OCI-M1 (cell line): ENCODE data around the gene ASPSCR1.

Experiments
- DNase-seq: peaks from one replicate; lab custom pipeline; 2025; lab: John Stamatoyannopoulos, UW

ASPSCR1 gene, protein sequence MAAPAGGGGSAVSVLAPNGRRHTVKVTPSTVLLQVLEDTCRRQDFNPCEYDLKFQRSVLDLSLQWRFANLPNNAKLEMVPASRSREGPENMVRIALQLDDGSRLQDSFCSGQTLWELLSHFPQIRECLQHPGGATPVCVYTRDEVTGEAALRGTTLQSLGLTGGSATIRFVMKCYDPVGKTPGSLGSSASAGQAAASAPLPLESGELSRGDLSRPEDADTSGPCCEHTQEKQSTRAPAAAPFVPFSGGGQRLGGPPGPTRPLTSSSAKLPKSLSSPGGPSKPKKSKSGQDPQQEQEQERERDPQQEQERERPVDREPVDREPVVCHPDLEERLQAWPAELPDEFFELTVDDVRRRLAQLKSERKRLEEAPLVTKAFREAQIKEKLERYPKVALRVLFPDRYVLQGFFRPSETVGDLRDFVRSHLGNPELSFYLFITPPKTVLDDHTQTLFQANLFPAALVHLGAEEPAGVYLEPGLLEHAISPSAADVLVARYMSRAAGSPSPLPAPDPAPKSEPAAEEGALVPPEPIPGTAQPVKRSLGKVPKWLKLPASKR

GRCh38 chr17:81977211-81977808, at the start of gene ASPSCR1:
Gene ASPSCR1, plus strand, starts transcription at chr17:81977629. Its CDS starts 18 bp downstream, at chr17:81977647.
- DNase-seq, result peak; percentile 93

- DNase-seq, result peak; percentile 96
Observed at GRCh38 chr17:81927653-81928543, 49.5 kb upstream of the ASPSCR1 start, which contains the start of gene MAFG. Gene MAFG, minus strand, starts transcription at chr17:81927735. Its CDS starts 4,550 bp downstream, at chr17:81923185.

GRCh38 chr17:81928544-81929252, 48.7 kb upstream of the ASPSCR1 start:
- no peak for DNase-seq

DNA sequence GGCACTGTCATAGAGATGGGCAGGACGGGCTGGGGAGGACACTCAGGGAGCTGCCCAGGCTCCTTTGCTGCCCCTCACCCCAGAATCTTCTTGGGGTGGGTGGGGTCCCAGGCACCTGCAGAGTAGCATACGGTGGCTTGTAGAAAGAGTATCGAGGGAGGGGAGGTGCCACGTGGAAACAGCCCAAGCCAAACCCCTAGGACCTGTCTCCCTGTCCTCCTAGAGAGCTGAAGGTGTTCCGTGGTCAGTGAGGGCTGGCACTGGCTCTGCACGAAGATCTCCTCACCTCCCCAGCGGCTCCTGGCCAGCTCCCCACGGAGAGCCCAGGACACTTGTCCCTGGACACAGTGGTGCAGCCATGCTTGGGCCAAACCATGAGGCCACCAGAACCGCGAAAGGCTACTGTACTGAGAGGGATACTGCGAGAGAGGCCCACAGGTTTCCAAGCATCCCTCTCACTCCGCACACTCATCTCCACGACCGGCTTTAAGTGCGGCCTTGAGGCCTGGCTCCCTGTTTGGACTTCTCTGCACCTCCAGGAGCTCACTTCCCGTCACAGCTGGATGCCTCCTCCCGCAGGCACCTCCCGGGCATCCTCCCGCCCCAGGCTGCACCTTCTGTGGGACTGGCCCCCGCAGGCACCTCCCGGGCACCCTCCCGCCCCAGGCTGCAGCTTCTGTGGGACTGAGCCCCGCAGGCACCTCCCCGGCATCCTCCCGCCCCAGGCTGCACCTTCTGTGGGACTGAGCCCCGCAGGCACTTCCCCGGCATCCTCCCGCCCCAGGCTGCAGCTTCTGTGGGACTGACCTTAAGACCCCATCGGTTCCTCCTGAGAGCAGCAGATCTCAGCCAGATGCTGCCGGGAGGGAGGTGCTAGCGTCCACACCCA, 47.9 kb upstream of the ASPSCR1 start:
- DNase-seq, result no peak

- no peak for DNase-seq
Observed at GRCh38 chr17:81930142-81931125, 47.0 kb upstream of the ASPSCR1 start.

GRCh38 chr17:81931189-81931556, 46.3 kb upstream of the ASPSCR1 start:
- no peak for DNase-seq

GRCh38 chr17:81931557-81932332, 45.7 kb upstream of the ASPSCR1 start:
- DNase-seq, result peak; percentile 40

DNA sequence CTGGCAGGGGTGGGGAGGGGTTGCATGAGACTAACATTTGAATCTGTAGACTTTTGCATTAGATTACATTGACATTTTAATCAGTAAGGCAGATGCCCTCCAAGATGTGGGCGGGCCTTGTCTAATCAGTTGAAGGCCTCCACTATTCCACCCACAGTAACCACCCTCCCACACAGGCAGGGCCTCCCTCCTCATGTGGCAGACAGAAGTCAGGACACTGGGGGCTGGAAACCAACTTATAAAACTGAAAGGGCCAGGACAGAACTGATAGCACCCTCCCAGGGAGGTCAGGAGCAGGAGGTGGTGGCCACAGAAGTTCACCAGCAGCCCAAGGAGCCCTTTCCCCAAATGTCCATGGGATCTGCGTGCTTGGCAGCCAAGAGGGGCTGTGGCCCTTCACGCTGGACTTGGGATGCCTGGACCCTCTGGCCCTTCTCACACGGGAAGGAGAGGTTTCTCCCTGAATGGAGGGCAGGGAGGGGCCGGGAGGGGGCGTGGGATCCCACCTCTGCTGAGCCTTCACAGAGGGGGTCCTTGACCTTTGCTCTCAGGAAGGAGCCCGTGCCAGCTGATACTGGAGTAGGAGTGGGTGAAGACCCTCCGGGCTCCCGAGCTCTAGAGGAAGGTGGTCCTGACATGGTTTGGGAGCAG, 45.0 kb upstream of the ASPSCR1 start:
- DNase-seq, result peak; percentile 90

DNA sequence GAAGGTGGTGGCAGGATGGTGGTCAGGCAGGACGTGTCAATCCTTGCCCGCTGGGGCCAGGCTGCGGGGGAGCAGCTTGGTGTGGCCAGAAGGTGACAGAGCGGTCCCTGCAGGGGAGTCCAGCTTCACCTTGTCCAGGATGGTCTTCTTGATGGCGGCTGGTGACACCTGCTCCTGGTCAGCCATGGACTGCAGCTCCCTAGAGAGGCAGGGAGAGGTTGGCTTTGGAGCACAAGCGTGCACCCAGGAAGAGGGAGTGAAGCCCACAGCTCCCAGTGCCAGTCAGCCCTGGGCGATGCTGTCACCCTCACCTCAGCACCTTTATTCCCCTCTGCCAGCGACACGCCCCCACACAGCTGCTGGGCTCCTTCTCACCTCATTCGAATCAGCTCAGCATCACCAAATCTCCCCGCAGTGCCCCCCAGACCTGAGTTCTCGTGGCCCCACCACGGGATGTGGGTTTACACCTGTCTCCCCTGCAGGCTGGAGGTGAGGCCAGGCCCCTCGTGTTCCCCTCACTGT, 44.2 kb upstream of the ASPSCR1 start:
- no peak for DNase-seq

GRCh38 chr17:81934098-81934757, 43.2 kb upstream of the ASPSCR1 start:
- DNase-seq, result no peak

DNA sequence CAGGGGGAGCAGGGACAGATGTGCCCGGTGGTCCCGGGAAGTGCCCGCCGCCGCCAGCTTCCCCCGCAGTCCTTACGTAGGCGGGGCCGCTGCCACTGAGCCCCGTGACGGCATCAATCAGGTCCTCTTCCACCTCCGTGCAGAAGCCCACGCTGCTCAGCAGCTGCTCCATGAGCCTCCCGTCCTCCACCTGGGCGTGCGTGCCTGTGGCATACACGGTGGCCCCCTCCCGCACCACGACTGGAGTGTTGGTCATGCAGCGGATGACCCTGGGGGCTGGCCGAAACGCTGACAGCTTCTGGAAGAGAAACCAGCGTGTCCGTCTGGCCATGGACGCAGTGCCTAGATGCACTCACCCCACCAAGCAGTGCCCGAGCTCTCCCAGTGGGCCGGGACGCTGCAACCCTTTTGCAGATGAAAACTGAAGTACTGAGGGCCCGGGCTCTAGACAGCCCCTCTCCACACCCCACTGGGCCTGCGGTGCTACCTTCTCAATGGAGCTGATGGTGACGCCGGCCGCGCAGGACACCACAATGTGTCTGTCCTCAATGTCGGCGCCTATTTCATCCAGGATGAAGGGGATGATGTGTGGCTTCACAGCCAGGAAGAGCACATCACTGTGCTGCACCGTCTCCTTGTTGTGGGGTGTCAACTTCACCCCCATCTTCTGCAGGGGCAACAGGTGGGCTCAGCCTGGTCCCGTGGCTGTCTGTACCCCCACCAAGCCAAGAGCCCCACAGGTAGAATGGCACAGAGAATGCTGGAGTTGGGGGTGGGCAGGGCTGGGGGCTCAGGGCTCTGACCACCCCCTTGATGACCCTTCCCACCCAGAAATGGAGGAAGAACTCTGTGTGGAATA, 42.4 kb upstream of the ASPSCR1 start:
- no peak for DNase-seq

DNA sequence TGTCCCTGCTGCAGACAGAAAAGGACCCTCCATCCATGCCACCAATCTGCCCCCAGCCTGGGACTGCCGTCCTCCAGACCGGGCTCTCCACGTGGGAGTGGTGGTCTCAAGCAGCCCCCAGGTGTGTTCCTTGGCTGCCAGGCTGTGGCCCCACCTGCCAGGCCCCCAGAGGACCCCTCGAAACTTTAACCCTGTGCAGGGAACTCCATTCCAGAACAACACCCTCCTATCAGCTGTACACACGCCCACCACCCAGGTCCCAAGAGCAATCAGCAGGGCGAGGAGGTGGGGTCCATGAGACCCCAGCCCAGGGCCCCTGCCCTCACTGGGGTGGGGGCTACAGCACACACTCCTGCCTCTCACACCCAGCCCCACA, 41.7 kb upstream of the ASPSCR1 start:
- no peak for DNase-seq

GRCh38 chr17:81939218-81939617, 38.2 kb upstream of the ASPSCR1 start:
- no peak for DNase-seq

GRCh38 chr17:81939881-81940385, 37.5 kb upstream of the ASPSCR1 start:
- no peak for DNase-seq

DNA sequence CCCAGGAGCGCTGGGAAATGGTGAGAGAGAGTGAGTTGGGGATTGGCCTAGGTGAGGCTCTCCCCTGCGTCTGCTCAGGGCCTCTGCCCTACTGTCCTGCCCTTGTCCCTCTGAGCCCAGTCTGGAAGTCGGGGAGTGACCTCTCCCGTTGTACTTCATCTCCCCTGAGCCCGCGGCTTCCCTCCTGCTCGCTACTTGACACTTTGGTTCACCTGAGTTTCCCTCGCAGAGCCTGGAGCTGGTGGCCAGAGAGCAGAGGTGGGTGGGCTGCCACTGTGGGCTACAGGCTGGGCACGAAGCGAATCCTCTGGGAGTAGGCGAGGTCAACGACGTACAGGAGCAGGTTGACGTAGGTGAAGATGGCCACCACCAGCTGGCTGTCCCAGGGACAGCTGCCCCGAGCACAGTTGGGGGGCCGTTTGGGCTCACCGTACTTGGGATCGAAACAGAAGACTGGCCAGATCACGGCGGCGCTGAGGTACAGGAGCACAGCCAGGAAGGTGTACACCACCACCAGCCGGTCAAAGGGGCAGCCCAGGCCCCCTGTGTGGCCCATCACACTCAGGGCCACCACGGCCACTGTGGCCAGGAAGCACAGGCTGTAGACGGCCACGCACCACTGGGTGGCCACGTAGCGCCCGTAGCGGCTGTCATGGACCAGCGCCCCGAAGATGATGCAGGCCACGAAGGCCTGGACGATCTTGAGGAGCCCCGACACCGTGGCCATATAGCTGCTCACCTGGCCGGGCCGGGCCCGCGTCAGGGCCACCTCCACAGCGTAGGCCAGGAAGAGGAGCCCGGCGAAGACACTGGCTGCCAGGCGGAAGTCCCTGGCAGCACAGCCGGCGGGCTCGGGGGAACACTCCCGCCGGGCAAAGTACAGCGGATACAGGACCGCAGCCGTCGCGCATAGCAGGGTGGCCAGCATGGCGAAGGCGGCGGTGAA, 36.6 kb upstream of the ASPSCR1 start:
- no peak for DNase-seq
